ENCODE measurements around the gene TERC.

Gene TERC

DNA sequence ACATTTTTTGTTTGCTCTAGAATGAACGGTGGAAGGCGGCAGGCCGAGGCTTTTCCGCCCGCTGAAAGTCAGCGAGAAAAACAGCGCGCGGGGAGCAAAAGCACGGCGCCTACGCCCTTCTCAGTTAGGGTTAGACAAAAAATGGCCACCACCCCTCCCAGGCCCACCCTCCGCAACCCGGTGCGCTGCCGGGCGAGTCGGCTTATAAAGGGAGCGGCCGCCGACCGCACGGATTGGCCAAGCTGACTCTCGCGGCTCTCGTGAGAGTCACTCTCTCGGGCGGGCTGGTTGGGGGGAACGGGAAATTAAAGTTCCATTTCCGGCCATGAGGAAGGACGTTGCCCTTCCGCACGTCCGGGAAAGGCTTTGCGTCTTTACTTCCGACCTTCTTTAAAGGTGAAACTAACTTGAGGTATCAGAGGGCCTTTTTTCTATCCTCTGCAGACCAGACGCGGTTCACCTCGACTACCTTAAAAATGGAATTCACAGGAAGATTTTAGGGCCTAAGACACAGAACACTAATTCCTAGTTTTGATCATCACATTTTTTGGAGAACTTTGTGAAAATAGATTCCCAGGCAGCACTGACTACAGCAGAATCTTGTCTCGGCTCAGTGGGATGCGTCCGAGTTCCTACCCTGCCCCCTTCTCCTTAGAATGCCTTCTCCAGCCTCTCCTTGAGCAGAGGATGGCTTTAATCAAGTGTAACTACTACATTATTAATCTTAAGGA, at the start of gene TERC:
TERC (minus strand) TSS at position 179 of the 731 bp plus-strand sequence.
- TF ChIP-seq GATA1 (IDR thresholded peaks at IDR 0.05; ENCODE audit: low read depth, low read length) (no peak), POLR2A (IDR thresholded peaks at IDR 0.05; ENCODE audit: low read length) (peak; percentile 95)
- peak; percentile 91 to 92 for DNase-seq

DNA sequence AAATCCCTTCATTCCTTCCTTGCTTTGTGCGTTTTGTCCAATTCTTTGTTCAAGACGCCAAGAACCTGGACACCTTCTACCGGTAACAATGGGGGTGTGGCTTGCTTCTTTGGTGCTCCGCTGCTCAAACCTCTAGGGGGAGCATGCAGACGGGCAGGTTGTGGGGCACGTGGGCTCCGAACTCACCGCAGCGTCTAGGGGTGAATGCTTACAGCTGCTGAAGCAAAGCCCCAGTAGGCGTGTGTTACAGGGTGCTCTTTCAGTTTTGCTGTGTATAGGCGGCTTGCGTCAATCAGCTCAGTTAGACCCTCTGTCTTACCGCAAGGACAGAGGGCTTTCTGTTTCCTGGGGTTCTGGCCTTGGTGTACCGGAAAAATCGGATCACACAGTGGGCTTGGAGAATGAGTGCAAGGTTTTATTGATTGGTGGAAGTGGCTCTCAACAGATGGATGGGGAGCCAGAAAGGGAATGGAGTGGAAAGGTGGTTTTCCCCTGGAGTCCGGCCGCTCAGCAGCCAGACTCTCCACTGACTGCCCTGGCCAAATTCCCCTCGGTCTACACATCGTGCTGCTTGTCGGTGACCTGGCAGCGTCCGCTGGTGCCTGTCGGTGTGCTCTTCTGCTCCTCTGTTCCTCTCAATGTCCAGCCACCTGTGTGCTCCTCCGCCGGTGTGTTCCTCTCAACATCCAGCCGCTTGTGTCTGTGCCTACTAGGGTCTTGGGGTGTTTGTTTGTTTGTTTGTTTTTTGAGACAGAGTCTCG, 49.1 kb upstream of the TERC start:
- TF ChIP-seq GATA1 (IDR thresholded peaks at IDR 0.05; ENCODE audit: low read depth, low read length) (no peak), POLR2A (IDR thresholded peaks at IDR 0.05; ENCODE audit: low read length) (no peak)
- DNase-seq: peak; percentile 57 to 73

- TF ChIP-seq POLR2A (IDR thresholded peaks at IDR 0.05; ENCODE audit: low read length) (no peak), GATA1 (IDR thresholded peaks at IDR 0.05; ENCODE audit: low read depth, low read length) (no peak)
- no peak for DNase-seq
Measured at GRCh38 chr3:169813278-169813677, 48.4 kb upstream of the TERC start.

- TF ChIP-seq POLR2A (IDR thresholded peaks at IDR 0.05; ENCODE audit: low read length): peak; percentile 50
- TF ChIP-seq GATA1 (IDR thresholded peaks at IDR 0.05; ENCODE audit: low read depth, low read length): no peak
- peak; percentile 83 to 84 for DNase-seq
Measured at GRCh38 chr3:169812332-169813235, 47.7 kb upstream of the TERC start, which contains the start of the genes LRRC34 and LRRIQ4. Gene LRRC34, minus strand, starts transcription at chr3:169812904. Its CDS starts 356 bp downstream, at chr3:169812548. Gene LRRIQ4, plus strand, starts transcription at chr3:169812870. Its CDS starts 9,052 bp downstream, at chr3:169821922.

DNA sequence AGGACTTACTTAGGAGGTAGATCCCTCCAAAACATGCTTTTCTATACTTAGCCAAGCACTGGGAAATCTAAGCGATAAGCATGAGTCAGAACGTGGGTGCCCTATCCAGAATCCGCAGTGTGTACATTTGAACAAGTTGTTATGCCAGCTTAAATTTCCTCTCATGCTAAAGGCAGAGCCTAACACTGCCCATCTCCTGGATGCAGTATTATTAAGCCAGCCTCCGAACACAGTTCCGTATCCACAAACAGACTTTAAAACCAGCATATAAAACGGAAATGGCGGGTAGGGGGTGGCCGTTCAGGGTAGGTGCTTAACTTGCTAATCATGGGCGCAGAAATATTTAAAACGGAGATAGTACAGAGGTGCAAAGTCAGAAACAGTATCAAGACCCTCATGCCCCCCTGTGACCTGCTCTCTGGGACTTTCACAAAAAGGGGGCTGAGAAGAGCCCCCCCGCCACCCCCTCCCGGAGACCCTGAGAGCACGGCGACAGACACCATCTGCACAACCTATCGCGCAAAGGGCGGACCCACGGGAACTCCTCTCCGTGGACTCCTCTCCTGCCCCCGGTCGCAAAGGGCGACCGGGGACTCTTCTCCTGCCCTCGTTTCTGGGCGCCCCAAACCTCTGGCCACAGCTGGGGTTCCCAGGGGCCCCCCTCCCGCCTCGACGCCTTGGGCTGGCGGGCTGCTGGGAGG, 46.9 kb upstream of the TERC start:
- DNase-seq: peak; percentile 71 to 74
- TF ChIP-seq GATA1 (IDR thresholded peaks at IDR 0.05; ENCODE audit: low read depth, low read length) (no peak), POLR2A (IDR thresholded peaks at IDR 0.05; ENCODE audit: low read length) (no peak)

DNA sequence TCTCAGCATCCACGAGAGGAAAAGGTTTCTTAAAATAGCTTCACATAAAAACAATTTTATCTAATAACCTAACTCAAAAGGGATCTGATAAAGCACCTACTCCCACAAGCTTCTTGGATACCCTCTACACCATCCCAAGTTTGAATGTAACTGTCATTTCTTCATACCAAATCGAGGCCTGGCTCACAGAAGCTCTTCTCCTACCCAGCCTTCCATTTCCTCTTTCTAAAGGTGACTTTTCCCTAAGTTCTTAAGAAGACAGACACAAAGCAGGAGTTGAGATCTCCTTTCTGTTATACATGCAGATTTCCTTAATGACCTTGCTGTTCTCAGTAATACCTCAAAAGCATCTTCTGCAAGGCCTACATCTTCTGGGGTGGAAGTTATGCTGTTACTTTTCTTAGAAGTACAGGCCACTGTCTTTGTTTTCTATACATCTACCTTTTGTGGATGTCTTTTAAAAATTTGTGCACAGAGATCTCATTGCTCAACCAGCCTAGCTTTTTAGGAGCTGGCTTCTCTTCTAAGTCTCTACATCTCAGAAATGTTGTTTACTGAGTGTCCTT, 44.5 kb upstream of the TERC start:
- TF ChIP-seq POLR2A (IDR thresholded peaks at IDR 0.05; ENCODE audit: low read length): no peak
- TF ChIP-seq GATA1 (IDR thresholded peaks at IDR 0.05; ENCODE audit: low read depth, low read length): no peak
- no peak for DNase-seq

DNA sequence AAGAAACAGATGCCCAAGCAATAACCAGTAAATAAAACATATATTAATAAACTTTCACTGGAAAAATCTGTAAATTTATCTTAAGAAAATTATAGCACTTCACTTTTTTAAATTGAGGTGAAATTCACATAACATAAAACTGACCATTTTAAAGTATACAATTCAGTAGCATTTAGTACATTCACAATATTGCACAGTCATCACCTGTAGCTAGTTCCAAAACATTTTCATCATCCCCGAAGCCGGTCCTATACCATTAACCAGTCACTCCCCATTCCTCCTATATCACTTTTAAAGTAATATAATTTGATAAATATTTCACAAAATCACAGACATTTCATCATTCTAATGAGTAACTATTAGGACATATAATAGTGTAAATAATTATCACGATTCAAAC, 39.8 kb upstream of the TERC start:
- DNase-seq: peak in 1 of 2 experiments; percentile 22
- TF ChIP-seq GATA1 (IDR thresholded peaks at IDR 0.05; ENCODE audit: low read depth, low read length): no peak
- TF ChIP-seq POLR2A (IDR thresholded peaks at IDR 0.05; ENCODE audit: low read length): no peak

GRCh38 chr3:169792359-169792758, 27.5 kb upstream of the TERC start:
- TF ChIP-seq POLR2A (IDR thresholded peaks at IDR 0.05; ENCODE audit: low read length): no peak
- no peak for TF ChIP-seq GATA1 (IDR thresholded peaks at IDR 0.05; ENCODE audit: low read depth, low read length)
- DNase-seq: no peak

DNA sequence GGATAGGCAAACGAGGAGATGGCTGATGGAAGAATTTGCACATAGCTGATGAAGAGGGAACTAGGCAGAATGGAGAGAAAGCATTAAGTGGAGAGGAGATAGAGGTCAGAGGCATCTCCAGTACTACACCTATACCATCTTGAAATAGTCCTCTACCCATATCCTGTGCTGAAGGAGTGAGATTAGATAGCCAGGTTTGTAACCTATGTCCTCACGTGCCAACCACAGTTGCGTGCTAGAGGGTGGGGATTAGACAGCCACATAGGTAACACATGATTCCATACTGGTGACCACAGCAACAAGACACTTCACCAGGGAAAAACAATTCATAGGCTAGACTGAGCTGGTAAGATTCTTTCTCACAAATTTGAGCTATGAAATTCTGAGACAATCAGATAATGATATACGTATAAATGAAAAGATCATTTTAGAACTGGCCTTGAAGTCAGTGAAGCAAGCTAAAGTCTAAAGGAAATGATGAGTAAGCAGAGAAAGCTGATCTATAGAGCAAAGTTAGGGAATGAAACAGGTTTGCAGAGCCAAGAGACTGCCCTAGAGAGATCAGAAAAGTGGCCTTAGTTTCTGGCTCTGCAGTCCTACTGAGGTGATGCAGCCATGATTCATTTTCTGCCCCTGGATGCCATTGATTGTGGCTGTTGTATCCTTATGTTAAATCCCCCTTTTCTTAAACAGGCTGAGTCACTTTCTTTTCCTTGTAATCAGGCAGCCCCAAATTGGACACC, 26.0 kb upstream of the TERC start:
- TF ChIP-seq GATA1 (IDR thresholded peaks at IDR 0.05; ENCODE audit: low read depth, low read length) (no peak), POLR2A (IDR thresholded peaks at IDR 0.05; ENCODE audit: low read length) (no peak)
- DNase-seq: no peak

- DNase-seq: no peak
- TF ChIP-seq GATA1 (IDR thresholded peaks at IDR 0.05; ENCODE audit: low read depth, low read length): no peak
- TF ChIP-seq POLR2A (IDR thresholded peaks at IDR 0.05; ENCODE audit: low read length): no peak
Measured at GRCh38 chr3:169790219-169790618, 25.4 kb upstream of the TERC start.

DNA sequence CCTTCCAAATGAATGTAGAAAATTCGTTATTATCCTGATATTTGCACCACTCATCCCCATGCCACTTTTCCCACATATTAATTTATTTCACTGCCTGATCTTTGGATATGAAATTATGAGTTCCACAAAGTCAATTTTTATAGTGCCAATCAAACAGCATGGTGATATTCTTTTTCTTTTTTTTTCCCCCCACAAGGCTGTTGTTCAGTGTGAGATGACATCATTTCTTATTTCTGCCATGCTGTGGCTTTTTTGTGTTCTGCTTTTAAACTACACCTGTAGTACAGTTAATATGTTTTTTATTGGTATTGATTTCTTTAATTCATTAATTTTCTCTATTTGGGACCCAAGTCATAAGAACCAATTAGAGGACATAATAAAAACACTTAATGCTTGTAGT, 22.9 kb upstream of the TERC start:
- DNase-seq: no peak
- TF ChIP-seq POLR2A (IDR thresholded peaks at IDR 0.05; ENCODE audit: low read length) (no peak), GATA1 (IDR thresholded peaks at IDR 0.05; ENCODE audit: low read depth, low read length) (no peak)

GRCh38 chr3:169787120-169787519, 22.3 kb upstream of the TERC start:
- TF ChIP-seq GATA1 (IDR thresholded peaks at IDR 0.05; ENCODE audit: low read depth, low read length) (no peak), POLR2A (IDR thresholded peaks at IDR 0.05; ENCODE audit: low read length) (no peak)
- DNase-seq: no peak
